ENCODE data around the gene ETNK1.
"Not testable (repeated sequence)": the region's sequence is repeated elsewhere in the genome, so short reads cannot be mapped to it uniquely, and the experiment has no call there.

Gene ETNK1

DNA sequence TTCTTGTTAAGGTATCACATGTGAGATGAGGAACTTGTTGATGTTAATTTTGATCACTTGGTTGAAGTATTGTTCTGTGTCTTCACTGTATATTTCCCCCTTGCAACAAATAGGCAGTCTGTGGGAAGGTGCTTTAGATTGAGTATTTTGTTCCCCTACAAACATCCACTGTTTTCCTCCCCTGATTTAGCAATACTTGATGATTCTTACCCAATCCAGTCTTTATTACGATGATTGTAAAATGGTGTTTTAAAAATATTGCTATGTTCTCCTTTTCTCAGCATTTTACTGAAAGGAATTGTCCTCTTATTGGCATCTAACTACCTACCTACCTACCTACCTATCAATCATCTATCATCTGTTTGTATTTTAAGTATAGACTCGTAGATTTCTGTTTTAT lies 66.3 kb downstream of the ETNK1 start:
- no peak for DNase-seq
- Histone ChIP-seq H3K9me3 (ENCODE audit: severe bottlenecking) (peaks cover 4% of the 10 kb centered on the region), H3K27ac (no peak overlapping the region), H3K36me3 (no peaks in the 10 kb centered on the region), H3K4me3 (ENCODE audit: low read depth, low read length) (no peak overlapping the region), H3K27me3 (ENCODE audit: insufficient read depth, low read depth, severe bottlenecking) (no peaks in the 10 kb centered on the region)
- TF ChIP-seq, protein P1, sequence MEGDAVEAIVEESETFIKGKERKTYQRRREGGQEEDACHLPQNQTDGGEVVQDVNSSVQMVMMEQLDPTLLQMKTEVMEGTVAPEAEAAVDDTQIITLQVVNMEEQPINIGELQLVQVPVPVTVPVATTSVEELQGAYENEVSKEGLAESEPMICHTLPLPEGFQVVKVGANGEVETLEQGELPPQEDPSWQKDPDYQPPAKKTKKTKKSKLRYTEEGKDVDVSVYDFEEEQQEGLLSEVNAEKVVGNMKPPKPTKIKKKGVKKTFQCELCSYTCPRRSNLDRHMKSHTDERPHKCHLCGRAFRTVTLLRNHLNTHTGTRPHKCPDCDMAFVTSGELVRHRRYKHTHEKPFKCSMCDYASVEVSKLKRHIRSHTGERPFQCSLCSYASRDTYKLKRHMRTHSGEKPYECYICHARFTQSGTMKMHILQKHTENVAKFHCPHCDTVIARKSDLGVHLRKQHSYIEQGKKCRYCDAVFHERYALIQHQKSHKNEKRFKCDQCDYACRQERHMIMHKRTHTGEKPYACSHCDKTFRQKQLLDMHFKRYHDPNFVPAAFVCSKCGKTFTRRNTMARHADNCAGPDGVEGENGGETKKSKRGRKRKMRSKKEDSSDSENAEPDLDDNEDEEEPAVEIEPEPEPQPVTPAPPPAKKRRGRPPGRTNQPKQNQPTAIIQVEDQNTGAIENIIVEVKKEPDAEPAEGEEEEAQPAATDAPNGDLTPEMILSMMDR (IDR thresholded peaks at IDR 0.05; ENCODE audit: low read depth, low read length) = no peak

DNA sequence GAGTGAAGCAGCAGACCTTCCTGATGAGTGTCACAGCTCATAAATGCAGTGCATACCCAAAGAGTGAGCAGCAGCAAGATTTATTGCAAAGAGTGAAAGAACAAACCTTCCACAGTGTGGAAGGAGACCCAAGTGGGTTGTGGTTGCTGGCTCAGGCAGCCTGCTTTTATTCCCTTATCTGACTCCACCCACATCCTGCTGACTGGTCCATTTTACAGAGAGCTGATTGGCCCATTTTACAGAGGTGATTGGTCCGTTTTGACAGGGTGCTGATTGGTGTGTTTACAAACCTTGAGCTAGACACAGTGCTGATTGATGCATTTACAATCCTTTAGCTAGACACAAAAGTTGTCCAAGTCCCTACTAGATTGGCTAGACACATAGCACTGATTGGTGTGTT lies 67.5 kb downstream of the ETNK1 start:
- H3K4me3 ChIP-seq (ENCODE audit: low read depth, low read length); H3K27ac ChIP-seq; H3K36me3 ChIP-seq; H3K9me3 ChIP-seq (ENCODE audit: severe bottlenecking); DNase-seq; H3K27me3 ChIP-seq (ENCODE audit: insufficient read depth, low read depth, severe bottlenecking): not testable (repeated sequence)

DNA sequence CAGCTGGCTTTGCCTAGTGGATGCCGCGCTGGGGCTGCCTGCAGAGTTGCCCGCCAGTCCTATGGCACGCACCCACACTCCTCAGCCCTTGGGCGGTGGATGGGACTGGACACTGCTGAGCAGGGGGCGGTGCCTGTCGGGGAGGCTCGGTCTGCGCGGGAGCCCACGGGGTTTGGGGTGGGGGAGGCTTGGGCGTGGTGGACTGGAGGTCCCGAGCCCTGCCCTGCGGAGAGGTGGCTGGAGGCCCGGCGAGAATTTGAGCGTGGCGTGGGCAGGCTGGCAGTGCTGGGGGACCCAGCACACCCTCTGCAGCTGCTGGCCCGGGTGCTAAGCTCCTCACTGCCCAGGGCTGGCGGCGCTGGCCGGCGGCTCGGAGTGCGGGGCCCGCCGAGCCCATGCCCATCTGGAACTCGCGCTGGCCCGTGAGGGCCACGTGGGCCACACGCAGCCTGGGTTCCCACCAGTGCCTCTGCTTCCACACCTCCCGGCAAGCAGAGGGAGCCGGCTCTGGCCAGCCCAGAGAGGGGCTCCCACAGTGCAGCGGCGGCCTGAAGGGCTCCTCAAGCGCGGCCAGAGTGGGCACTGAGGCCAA lies 68.1 kb downstream of the ETNK1 start:
- Histone ChIP-seq H3K27ac (no peak overlapping the region), H3K9me3 (ENCODE audit: severe bottlenecking) (peaks cover 4% of the 10 kb centered on the region), H3K4me3 (ENCODE audit: low read depth, low read length) (no peak overlapping the region), H3K36me3 (no peaks in the 10 kb centered on the region), H3K27me3 (ENCODE audit: insufficient read depth, low read depth, severe bottlenecking) (no peaks in the 10 kb centered on the region)
- DNase-seq = no peak
- TF ChIP-seq, protein P1 (IDR thresholded peaks at IDR 0.05; ENCODE audit: low read depth, low read length) = no peak

DNA sequence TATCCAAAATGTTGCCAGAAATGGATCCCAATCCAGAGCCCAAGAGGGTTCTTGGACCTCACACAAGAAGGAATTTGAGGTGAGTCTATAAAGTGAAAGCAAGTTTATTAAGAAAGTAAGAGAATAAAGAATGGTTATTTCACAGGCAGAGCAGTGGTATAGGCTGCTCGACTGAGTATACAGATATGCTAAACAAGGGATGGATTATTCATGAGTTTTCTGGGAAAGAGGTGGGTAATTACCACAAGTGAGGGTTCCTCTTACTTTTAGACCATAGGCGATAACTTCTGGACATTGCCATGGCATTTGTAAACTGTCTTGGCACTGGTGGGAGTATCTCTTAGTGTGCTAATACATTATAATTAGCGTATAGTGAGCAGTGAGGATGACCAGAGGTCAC lies 73.6 kb downstream of the ETNK1 start:
- TF ChIP-seq, protein P1 (IDR thresholded peaks at IDR 0.05; ENCODE audit: low read depth, low read length) = no peak

DNA sequence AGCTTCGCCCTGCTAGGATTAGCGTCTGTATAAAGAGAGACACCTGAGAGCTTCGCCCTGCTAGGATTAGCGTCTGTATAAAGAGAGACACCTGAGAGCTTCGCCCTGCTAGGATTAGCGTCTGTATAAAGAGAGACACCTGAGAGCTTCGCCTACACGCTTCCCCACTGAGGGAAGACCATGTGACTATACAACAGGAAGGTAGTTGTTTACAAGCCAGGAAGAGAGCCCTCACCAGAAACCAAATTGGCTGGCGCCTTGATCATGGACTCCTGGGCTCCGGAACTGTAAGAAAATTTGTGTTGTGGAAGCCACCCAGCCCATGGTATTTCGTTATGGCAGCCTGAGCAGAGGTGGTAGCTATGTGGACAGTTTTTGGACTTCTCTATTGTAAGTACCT lies 74.7 kb downstream of the ETNK1 start:
- not testable (repeated sequence) for H3K27me3 ChIP-seq (ENCODE audit: insufficient read depth, low read depth, severe bottlenecking); DNase-seq; H3K36me3 ChIP-seq; H3K4me3 ChIP-seq (ENCODE audit: low read depth, low read length); H3K9me3 ChIP-seq (ENCODE audit: severe bottlenecking); H3K27ac ChIP-seq

More for the DNA sequence above, 73.6 kb downstream of the ETNK1 start:
- DNase-seq = no peak
- Histone ChIP-seq H3K27ac (no peak overlapping the region), H3K27me3 (ENCODE audit: insufficient read depth, low read depth, severe bottlenecking) (no peaks in the 10 kb centered on the region), H3K9me3 (ENCODE audit: severe bottlenecking) (no peaks in the 10 kb centered on the region), H3K36me3 (no peaks in the 10 kb centered on the region), H3K4me3 (ENCODE audit: low read depth, low read length) (no peak overlapping the region)

DNA sequence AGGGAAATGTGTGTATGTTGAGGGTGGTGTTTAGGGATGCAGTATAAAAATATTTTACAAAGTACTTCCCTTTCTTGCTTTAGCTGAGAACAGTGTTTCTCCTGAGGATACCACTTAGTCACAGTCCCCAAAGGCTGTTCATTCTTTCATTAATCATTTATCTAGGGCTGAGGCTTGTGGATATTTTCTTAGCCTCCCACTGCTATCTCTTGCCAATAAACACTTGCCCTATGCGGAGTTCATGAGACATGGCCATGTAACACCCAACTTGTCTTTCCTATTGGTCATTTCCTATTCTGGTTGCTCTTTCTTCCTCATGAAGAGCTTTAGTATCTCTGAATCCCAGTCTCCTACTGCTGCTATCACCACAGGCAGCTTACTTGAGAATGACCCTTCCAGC lies 75.1 kb downstream of the ETNK1 start:
- H3K36me3 ChIP-seq = no peaks in the 10 kb centered on the region
- H3K27ac ChIP-seq = no peak overlapping the region
- TF ChIP-seq, protein P1 (IDR thresholded peaks at IDR 0.05; ENCODE audit: low read depth, low read length) = no peak
- H3K4me3 ChIP-seq (ENCODE audit: low read depth, low read length) = no peak overlapping the region
- H3K27me3 ChIP-seq (ENCODE audit: insufficient read depth, low read depth, severe bottlenecking) = no peaks in the 10 kb centered on the region
- no peak for DNase-seq
- H3K9me3 ChIP-seq (ENCODE audit: severe bottlenecking) = no peaks in the 10 kb centered on the region

DNA sequence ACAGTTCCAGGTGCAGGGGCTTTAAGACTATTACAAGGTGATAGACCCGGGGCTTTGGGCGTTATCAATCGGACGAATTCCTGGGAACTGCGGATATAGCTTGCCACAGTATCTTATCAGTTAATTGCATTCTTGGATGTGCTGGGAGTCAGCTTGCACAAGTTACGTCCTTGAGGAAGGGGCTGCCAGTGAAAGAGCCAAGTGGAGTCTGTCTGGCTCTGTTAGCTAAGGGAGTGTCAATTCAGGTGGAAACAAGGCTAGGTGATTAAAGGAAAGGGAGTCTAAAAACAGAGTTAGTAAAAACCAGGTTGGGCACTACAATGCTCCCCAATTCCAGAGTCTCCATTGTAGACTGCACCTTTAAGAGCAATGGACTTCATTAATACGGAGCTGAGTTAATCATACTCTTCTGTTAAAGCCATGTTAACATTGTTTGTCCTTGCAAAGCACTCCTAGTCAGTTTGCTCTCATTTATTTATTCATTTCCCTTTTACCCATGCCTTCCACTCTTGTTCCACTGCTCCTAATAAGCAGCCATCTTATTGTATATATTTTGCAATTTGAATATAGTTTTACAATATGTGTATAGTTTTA lies 76.3 kb downstream of the ETNK1 start:
- not testable (repeated sequence) for H3K27ac ChIP-seq; H3K9me3 ChIP-seq (ENCODE audit: severe bottlenecking); DNase-seq; H3K36me3 ChIP-seq; H3K27me3 ChIP-seq (ENCODE audit: insufficient read depth, low read depth, severe bottlenecking); H3K4me3 ChIP-seq (ENCODE audit: low read depth, low read length)
